Right atrium auricular region (tissue), 2 donors: ENCODE measurements around the gene PLSCR3. TPM values are rescaled to one million over a fixed set of nuclear protein-coding genes. Genes with fewer than 3 reads are reported as not detected.

ENCODE experiments used
- DNase-seq: peaks from one replicate; pipeline ENCODE4 v3.0.0-alpha.2; 2019; ENCODE audit warnings: low spot score
- H3K27ac ChIP-seq, 2 donors: fragments of 200-600 bp; sonication (generic); 1 replicate in 1 of 2; 2 replicates in 1 of 2; pipeline ENCODE4 v1.5.1; 2016 to 2019
- H3K27me3 ChIP-seq, 2 donors: fragments of 200-600 bp; sonication (generic); one replicate each; pipeline versions ENCODE4 v1.5.1 to v1.6.0; 2017 to 2019
- H3K36me3 ChIP-seq: fragments of 200-600 bp; sonication (generic); one replicate; pipeline ENCODE4 v1.5.1; 2016
- H3K4me1 ChIP-seq, 2 donors: fragments of 200-600 bp; sonication (generic); one replicate each; pipeline versions ENCODE4 v1.5.1 to v1.6.0; 2017 to 2019
- H3K4me3 ChIP-seq, 2 donors: fragments of 200-600 bp; sonication (generic); 1 replicate in 1 of 2; 2 replicates in 1 of 2; pipeline ENCODE4 v1.5.1; 2017 to 2019; ENCODE audit warnings: mild to moderate bottlenecking in 1 of 2, moderate library complexity in 1 of 2
- H3K9me3 ChIP-seq, 2 donors: fragments of 200-600 bp; sonication (generic); one replicate each; pipeline ENCODE4 v1.5.1; 2019
- CTCF ChIP-seq, 2 donors: fragments of 200-600 bp; sonication (generic); IDR thresholded peaks; one replicate each; pipeline ENCODE4 v1.5.1; 2019; ENCODE audit warnings: antibody characterized with exemption in 2 of 2
- total RNA-seq, 2 donors: library from RNA; depleted of rRNA; stranded (reverse); fragments of >200 nt; gene quantifications; one replicate each; pipeline ENCODE4 v1.1.0, GENCODE V29; 2016

The PLSCR3 gene
- total RNA-seq, 2 donors from 2014 or later: 17.2 to 21.6 TPM

DNA sequence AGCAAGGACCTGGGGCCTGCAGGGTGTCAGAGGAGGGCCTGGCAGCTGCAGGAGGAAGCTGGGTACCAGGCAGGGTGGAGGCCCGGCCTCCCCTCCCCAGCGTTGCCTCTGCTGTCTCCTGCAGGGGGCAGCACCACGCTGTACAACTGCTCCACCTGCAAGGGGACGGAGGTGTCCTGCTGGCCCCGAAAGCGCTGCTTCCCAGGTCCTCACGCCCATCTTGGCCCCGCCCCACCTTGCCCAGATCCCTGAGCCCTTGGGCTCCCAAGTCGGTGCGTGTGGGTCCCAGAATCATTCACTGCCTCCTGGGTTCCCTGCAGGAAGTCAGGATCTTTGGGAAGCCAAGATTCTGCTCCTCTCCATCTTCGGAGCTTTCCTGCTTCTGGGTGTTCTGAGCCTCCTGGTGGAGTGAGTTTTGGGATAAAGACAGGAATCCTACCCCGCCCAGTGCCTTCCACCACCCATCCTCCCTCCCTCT is 38.2 kb downstream of the PLSCR3 start:
- peak overlapping the region in 1 of 2 donors; percentile 19 for H3K27ac ChIP-seq
- peak; percentile 78 for DNase-seq
- no peaks in the 10 kb centered on the region for H3K9me3 ChIP-seq
- H3K36me3 ChIP-seq: no peaks in the 10 kb centered on the region
- H3K4me3 ChIP-seq: peak overlapping the region in 1 of 2 donors; percentile 11
- TF ChIP-seq CTCF (IDR thresholded peaks at IDR 0.05): peak; percentile 78 to 88
- no peaks in the 10 kb centered on the region for H3K27me3 ChIP-seq
- peaks cover 0 to 42% of the 10 kb centered on the region in 2 donors for H3K4me1 ChIP-seq

DNA sequence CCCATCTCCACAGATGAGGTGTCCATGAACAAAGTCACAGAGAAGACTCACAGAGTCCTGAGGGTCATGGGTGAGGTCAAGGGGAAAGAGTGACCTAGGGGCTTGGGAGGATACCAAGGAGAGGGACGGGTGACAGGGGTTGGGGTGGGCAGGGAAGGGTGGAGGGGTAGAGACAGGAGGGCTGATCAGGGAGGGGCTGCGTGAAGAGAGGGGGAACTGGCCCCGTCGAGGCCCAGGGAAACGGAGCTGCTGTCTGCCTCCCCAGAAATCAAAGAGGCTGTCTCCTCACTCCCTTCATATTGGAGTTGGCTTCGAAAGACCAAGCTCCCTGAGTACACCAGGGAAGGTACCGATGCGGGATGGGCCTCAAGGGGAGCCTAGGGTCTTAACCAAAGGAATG is 38.8 kb downstream of the PLSCR3 start:
- peaks cover 0 to 48% of the 10 kb centered on the region in 2 donors for H3K4me1 ChIP-seq
- no peak overlapping the region for H3K4me3 ChIP-seq
- TF ChIP-seq CTCF (IDR thresholded peaks at IDR 0.05): no peak
- H3K27me3 ChIP-seq: no peaks in the 10 kb centered on the region
- no peak overlapping the region for H3K27ac ChIP-seq
- no peaks in the 10 kb centered on the region for H3K9me3 ChIP-seq
- H3K36me3 ChIP-seq: no peaks in the 10 kb centered on the region
- DNase-seq: no peak

- Histone ChIP-seq H3K4me1 (peaks cover 0 to 53% of the 10 kb centered on the region in 2 donors), H3K36me3 (no peaks in the 10 kb centered on the region), H3K27ac (peak within 1 kb of the TSS in 1 of 2 donors; percentile 18), H3K27me3 (no peaks in the 10 kb centered on the region), H3K9me3 (no peaks in the 10 kb centered on the region), H3K4me3 (no peak within 1 kb of the TSS)
- no peak for TF ChIP-seq CTCF (IDR thresholded peaks at IDR 0.05)
- DNase-seq: no peak
Observed at GRCh38 chr17:7355053-7355452, 39.3 kb downstream of the PLSCR3 start, which contains the start of gene TMEM95. Gene TMEM95 (plus strand): TSS chr17:7355156. CDS start chr17:7355205, 49 bp downstream.

DNA sequence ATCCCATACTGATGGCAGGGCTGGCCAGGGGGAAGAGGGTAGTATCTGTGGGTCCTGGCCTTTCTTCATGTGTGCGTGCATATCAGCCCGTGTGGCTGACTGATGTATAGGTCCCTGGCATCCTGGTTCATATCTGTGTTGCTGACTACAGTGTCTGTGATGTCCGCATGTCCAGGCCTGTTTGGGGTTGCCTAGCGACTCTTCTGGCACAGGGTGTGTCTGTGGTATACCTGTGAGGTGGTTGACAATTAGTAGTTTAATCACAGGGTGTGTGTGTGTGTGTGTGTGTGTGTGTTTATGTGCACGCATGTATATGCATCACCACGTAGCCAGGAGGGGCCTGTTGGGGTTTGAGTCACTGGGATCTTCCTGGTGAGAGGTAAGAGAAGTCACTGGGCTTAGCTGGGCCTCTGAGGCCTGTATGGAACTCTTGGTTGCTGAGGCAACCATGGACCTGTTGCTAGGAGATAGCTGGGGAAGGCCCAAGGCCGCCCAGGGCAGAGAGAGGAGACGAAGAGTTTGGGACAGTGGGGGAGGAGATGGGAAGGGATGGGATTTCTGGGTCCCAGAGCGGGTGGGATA is 40.0 kb downstream of the PLSCR3 start:
- Histone ChIP-seq H3K36me3 (no peaks in the 10 kb centered on the region), H3K4me3 (no peak overlapping the region), H3K27me3 (no peaks in the 10 kb centered on the region), H3K4me1 (peaks cover 0 to 60% of the 10 kb centered on the region in 2 donors), H3K27ac (no peak overlapping the region), H3K9me3 (no peaks in the 10 kb centered on the region)
- DNase-seq: no peak
- no peak for TF ChIP-seq CTCF (IDR thresholded peaks at IDR 0.05)

GRCh38 chr17:7352910-7353635 is 41.3 kb downstream of the PLSCR3 start:
- no peak for DNase-seq
- TF ChIP-seq CTCF (IDR thresholded peaks at IDR 0.05): no peak
- no peaks in the 10 kb centered on the region for H3K9me3 ChIP-seq
- peaks cover 0 to 73% of the 10 kb centered on the region in 2 donors for H3K4me1 ChIP-seq
- peak overlapping the region; percentile 96 to 98 for H3K27ac ChIP-seq
- H3K36me3 ChIP-seq: no peaks in the 10 kb centered on the region
- peak overlapping the region; percentile 68 to 73 for H3K4me3 ChIP-seq
- H3K27me3 ChIP-seq: no peaks in the 10 kb centered on the region
